HL-60/S4 treated with retinoic acid at 250 ng/mL for 4 days and 3 days (cell line): ENCODE measurements around the gene LRRC59.
"Not testable (repeated sequence)": the region's sequence is repeated elsewhere in the genome, so short reads cannot be mapped to it uniquely, and the experiment has no call there.

Experiments used
- in situ Hi-C: fragments of 300-500 bp; cut with MboI; formaldehyde crosslinking; loops from 2 replicates; pipeline ENCODE4 v1.7.0; 2022; ENCODE audit warnings: low sequenced_read_pairs

Gene LRRC59

GRCh38 chr17:50397111-50397918 lies at the start of gene LRRC59:
LRRC59 (minus strand) TSS chr17:50397523; CDS start chr17:50397317, 206 bp downstream.
- in situ Hi-C loops = no loop called here

DNA sequence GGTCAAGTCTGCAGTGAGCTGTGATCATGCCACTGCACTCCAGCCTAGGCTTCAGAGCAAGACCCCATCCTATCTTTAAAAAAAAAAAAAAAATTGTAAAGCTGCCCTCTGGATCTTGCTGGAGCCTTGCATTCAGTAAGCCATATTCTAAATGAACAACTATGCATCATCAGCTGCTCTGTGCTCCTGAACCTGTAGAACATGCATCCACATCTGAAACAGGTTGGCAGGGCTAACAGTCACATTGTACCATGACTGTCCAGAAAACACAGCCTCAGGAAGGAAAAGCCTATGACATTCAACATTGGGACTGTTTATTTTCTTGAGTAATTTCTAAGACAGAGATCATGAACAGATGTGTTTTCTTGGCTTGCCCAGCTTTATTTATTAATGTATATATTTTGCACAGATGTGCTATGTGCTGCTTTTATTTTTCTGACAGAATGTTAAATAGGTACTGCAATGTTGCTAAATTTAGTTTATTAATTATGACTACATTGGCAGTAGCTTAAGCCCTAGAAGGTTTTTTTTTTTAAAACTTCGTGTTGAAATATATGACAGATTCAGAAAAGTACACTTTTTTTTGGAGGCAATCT lies 48.5 kb upstream of the LRRC59 start:
- in situ Hi-C loops = no loop called here

GRCh38 chr17:50444841-50445715 lies 47.8 kb upstream of the LRRC59 start:
- in situ Hi-C loops = no loop called here

- in situ Hi-C loops = no loop called here
Observed at GRCh38 chr17:50443505-50443974, 46.2 kb upstream of the LRRC59 start.

DNA sequence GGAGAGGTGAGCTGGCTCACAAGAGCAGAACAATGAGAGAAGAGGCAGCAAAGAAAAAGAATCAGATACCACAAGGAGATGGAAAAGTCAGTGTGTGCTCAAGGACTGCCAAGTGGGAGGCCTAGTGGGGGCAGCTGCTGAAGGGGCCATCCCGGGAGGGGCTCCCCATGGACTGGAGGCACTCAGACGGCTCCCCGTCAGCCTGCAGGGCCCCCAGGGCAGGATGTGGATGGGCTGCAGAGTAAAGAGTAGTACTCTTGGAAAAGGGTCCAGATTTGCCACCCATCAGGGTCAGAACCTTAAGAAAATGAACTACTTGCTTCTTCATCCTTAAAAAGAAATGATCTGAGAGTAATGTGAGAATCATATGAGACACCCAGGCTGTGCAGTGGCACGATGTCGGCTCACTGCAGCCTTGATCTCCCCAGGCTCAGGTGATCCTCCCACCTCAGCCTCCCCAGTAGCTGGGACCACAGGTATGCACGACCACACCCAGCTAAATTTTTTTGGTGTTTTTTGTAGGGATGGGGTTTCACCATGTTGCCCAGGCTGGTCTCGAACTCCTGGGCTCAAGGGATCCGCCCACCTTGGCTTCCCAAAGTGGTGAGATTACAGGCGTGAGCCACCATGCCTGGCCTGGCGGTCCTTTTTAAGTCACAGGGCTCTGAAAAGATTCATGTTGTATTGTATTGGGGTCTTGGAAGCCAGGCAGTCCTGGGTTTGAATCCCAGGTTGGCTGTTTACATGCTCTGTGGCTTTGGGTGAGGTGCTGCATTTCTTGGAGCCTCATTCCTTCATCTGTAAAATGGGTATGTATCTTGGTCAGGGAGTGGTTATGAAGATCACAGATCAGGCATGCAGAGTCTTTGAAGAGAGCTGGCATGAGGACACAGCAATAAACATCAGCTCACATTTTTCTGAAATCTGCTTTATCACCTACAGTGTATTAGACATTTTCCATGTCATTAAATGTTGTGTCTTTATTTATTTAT lies 43.8 kb upstream of the LRRC59 start:
- in situ Hi-C loops = no loop called here

DNA sequence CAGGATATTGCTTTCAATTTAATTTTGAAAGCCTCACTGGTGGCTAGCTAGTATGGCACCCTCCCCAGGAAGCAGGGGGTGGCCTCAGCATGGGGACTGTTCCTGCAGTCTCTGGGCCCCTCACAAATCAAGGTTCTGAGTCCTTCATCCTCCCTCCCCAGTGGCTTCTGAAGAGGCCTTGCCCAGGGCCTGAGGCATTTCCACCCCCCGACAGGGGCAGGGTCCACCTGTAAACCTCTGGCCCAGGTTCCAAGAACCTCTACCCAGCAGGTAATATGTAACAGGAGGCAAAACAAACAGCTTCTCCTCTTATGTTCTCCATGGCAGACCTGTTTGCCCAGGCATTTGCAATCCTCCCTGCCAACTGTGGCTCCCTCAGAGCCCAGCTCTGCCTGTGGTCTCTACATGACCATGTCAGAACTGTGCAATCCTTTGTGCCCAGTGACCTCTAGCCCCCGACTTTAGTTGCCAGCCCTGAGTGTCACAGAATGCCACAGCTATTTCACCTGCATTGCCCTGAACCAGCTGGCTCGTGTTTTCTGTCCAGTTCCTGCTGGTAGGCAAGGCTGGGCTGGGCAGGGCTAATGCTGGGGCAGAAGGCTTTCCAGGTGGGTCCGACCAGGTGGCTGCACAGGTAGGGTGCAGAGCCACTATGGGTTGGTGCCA lies 43.0 kb upstream of the LRRC59 start:
- in situ Hi-C loops = no loop called here

- in situ Hi-C loops = no loop called here
Observed at GRCh38 chr17:50439008-50439407, 41.7 kb upstream of the LRRC59 start.

DNA sequence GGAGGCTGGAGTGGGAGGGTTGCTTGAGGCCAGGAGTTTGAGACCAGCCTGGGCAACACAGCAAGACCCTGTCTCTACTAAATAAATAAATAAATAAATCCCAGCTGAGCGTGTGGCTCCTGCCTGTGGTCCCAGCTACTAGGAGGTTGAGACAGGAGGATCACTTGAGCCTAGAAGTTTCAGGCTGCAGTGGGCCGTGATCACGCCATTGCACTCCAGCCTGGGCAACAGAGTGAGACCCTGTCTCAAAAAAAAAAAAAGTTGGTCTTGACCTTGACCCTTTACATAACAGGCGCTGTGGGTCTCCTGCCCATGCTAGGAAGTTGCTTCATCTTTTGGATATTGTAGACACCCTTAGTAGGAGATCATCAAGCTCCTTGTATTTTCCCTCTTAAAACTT lies 40.1 kb upstream of the LRRC59 start:
- in situ Hi-C loops = no loop called here

DNA sequence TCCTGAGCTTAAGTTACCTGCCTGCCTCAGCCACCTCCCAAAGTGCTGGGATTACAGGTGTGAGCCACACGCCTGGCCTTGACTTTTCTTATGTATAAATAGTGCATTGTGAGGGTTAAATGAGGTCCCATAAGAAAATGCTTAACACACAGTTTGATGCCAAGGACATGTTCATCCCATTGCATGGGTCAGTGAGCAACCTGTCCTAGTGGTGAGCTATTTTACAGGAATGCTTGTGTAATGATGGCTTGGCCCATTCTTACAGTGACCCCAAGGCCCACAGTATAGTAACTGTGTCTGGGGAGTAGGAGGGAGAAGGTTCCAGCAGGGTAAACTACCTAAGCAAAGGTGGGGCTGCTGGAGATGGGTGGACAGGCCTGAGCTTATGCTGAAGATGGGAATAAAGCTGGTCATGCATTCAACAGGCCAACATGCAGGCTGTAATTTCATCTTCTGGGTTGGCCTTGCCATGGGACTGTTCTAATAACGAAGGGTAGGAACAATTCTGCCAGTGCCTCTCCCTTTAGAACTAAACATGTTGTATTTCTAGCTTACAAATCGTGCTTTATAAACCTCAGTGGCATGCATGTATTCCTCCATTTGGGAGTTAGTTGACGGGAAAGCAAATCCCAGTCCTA lies 34.9 kb upstream of the LRRC59 start:
- in situ Hi-C loops = no loop called here

DNA sequence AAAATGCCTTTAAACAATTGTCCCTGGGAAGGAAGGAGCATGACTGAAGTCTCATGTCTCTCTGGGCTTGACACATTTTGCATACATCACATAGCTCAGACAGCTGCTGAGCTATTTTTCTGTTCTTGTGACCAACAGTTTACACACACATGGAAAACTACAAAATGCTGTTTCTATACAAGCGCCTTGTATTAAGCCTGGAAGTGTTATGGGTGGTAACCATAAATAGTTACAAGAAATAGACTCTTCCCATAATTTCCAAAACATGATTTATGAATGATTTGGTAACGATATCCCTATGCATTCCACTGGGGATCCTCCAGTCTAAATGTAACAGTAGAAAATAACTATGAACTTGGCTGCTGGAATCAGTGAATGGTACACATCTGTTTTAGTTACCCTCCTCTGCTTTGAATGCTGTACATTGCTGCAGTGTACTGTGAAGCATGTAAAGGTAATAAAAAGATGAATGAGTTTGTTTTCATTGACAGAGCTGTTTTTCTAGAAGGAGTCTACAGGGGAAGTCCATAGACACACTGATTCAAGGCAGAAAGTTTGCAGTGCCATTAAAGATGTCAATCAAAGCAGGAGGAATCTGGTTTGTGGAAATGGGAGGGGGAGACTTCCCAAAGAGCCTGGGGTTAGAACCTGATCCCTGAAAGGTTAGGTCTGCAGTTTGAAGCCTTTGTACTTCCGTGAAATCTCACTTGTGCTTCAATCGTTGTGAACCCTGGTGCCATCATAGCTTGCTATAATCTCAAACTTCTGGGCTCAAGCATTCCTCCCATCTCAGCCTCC lies 33.7 kb upstream of the LRRC59 start:
- in situ Hi-C loops = no loop called here

DNA sequence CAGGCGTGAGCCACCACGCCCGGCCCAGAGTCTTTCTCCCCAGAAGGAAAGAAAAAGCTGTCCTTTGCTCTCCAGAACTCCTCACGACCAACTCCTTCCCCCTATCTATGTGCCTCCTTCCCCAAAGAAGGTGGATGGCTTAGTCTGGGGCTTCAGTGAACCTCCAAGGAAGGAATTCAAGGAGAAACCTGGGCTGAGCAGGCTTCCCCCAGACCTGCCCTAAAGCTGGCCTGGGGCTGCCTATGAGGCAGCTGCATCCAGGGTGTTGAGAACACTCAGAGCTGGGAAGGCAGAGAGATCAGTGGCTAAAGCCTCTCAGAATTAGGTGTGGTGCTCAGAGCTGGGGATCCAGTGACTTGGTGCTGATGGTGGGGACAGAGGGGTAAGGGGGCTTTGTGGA lies 32.5 kb upstream of the LRRC59 start:
- in situ Hi-C loops = no loop called here

DNA sequence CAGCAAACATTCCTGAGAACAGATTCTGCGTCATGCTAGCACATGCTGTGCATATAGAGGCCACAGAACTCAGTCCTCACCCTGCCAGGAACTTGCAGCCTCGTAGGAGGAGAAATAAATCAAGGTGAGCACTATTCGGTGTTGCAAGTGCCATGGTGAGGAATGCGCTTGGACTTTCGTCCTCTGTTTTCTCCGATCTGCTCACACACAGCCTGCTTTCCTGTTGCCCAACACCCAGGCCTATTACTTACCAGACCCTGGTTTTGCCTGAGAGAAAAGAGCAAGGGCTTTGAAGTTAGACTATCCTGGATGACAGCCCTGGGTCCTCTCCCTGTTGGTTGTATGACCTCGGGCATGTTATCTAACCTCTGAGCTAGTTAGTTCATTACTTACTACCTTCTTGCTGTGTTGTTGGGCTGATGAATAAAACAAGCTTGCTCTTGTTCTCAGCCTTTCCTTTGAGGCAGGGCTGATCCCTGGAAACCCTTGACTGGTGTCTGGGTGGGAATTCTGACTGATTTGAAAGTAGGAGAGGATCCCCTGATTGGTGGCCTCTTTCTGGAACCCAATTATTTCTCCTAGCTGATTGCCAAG lies 31.6 kb upstream of the LRRC59 start:
- in situ Hi-C loops = no loop called here

DNA sequence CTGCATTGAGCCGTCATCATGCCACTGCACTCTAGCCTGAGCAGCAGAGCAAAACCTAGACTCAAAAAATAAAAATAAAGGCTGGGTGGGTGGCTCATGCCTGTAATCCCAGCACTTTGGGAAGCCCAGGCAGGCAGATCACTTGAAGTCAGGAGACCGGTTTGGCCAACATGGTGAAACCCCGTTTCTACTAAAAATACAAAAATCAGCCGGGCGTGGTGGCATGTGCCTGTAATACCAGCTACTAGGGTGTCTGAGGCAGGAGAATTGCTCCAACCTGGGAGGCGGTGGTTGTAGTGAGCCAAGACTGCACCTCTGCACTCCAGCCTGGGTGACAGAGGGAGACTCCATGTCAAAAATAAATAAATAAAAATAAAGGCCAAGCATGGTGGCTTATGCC lies 30.8 kb upstream of the LRRC59 start:
- in situ Hi-C loops = not testable (repeated sequence)

- in situ Hi-C loops = no loop called here
Observed at GRCh38 chr17:50426814-50427787, 29.8 kb upstream of the LRRC59 start.

DNA sequence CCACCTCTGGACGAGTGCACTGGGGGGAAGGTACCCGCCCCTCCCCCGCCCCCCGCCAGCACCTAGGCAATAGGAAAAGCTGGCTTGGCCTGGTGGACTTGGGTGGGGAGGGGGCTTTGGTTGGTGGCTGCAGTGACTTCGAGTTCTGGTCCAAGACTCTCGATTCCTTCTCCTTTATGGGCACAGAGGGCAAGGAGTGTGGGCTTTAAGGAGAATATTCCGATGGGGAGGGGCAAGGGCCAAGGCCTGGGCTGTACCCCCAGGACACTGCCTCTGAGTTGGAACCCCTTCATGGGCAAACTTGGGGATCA lies 29.1 kb upstream of the LRRC59 start:
- in situ Hi-C loops = no loop called here

DNA sequence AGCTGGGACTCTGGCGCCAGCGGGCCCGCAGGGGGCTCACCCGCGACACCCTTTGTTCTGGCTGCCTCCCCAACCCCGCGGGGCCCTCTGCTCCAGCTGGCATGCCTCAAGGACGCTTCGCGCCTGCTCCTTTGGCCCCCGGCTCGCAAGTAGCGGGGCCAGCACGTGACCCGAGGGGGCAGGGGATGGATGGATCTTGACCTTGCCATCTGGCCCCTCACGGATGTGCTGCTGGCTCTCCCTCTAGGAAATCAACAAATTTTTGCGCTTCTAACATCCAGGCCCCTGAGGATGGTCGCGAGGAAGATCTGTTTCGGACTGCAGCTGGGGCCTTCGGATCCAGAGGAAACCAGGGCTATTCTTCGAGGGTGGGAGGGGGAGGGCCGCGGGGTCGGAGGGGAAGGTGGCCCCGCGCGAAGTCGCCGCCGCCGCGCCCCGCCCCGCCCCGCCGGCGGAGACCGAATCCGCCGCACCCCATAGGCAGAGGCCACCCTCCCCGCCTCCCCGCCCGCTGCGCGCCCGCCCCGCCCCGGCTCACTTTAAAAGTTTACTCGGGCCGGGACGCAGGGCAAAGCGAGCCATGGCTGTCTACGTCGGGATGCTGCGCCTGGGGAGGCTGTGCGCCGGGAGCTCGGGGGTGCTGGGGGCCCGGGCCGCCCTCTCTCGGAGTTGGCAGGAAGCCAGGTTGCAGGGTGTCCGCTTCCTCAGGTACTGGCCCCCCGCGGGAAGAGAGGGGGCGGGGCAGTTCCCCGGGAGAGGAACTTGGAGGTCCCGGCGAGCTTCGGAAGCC lies 28.6 kb upstream of the LRRC59 start, which contains the start of gene ACSF2:
Gene ACSF2, plus strand, starts transcription at position 537 of the 790 bp plus-strand sequence. Its CDS starts 44 bp downstream, at position 581.
- in situ Hi-C loops = no loop called here
